HCT116 (cell line): ENCODE measurements around the gene FHOD3. TPM values are rescaled to one million over a fixed set of nuclear protein-coding genes. Genes with fewer than 3 reads are reported as not detected.

Source experiments
- ATAC-seq: fragments of 200-7000 bp; cut with Tn5 transposase; 2 replicates; pipeline ENCODE4 v1.9.1; 2020; ENCODE audit warnings: mild to moderate bottlenecking, moderate library complexity
- BruUV-seq: library from RNA; stranded (reverse); fragments of 400-500 nt; replicated peaks from 2 replicates; lab custom pipeline; 2021; lab: Mats Ljungman, UMichigan
- CTCF ChIA-PET: fragments of 300-600 bp; sonication (Branson Sonifier 250); formaldehyde crosslinking; loops from one replicate; lab custom pipeline; 2021; ENCODE audit warnings: antibody characterized with exemption; lab: Charles Lee
- POLR2A ChIA-PET: fragments of 300-600, 350-600 bp; sonication (Branson Sonifier 250); formaldehyde crosslinking; loops from one replicate; lab custom pipeline; 2021; ENCODE audit warnings: antibody characterized with exemption; lab: Charles Lee
- RAD21 ChIA-PET, 2 experiments: fragments of 300-600 bp; sonication (Branson Sonifier 250); formaldehyde crosslinking; loops; one replicate each; lab custom pipeline; 2023; ENCODE audit warnings: low total read pairs in 2 of 2; ENCODE audit not compliant: uncharacterized antibody in 2 of 2, unreplicated experiment in 2 of 2, low non-redundant PET in 1 of 2; lab: Charles Lee
- DNase-seq: peaks from one replicate; pipeline ENCODE4 v3.0.0-alpha.2; 2010; ENCODE audit warnings: low read depth, low spot score
- H2AFZ ChIP-seq: fragments of 200-600 bp; shearing (Covaris generic), sonication (generic); 2 replicates; pipeline ENCODE4 v1.6.1; 2017; ENCODE audit warnings: low read depth, mixed run types, mixed read lengths, antibody characterized with exemption, low read length; ENCODE audit not compliant: poor library complexity, severe bottlenecking
- H3K27ac ChIP-seq: 2 replicates; pipeline ENCODE4 v1.5.1; 2012; ENCODE audit warnings: low read depth, low read length
- H3K27me3 ChIP-seq: fragments of 200-600 bp; sonication (generic); 2 replicates; pipeline ENCODE4 v1.6.1; 2016; ENCODE audit warnings: mixed run types, low read length, mixed read lengths; ENCODE audit not compliant: insufficient read depth
- H3K36me3 ChIP-seq, 2 experiments: fragments of 200-500 bp in 1 of 2; fragments of 200-600 bp in 1 of 2; sonication (Bioruptor generic) in 1 of 2; sonication (generic) in 1 of 2; 2 replicates each; pipeline versions ENCODE4 v1.5.1 to v1.6.1; 2014 to 2016; ENCODE audit warnings: low read length in 2 of 2, inconsistent platforms in 1 of 2, mixed read lengths in 1 of 2, mixed run types in 1 of 2; ENCODE audit not compliant: insufficient read depth in 2 of 2, control insufficient read depth in 1 of 2
- H3K4me1 ChIP-seq, 2 experiments: fragments of 200-600 bp in 1 of 2; sonication (generic) in 1 of 2; 2 replicates each; pipeline versions ENCODE4 v1.5.1 to v1.6.1; 2012 to 2017; ENCODE audit warnings: low read length in 2 of 2, inconsistent platforms in 1 of 2, mild to moderate bottlenecking in 1 of 2, mixed read lengths in 1 of 2, mixed run types in 1 of 2, moderate library complexity in 1 of 2; ENCODE audit not compliant: insufficient read depth in 2 of 2, control insufficient read depth in 1 of 2
- H3K4me2 ChIP-seq: fragments of 200-600 bp; sonication (generic); 2 replicates; pipeline ENCODE4 v1.6.1; 2017; ENCODE audit warnings: mixed run types, low read length, mixed read lengths
- H3K4me3 ChIP-seq, 2 experiments: fragments of 200-600 bp in 1 of 2; sonication (generic) in 1 of 2; replicated peaks in 1 of 2; 2 replicates each; pipeline ENCODE4 v1.5.1; 2011 to 2016; ENCODE audit warnings: low read length in 2 of 2, control low read depth in 1 of 2, low read depth in 1 of 2, mild to moderate bottlenecking in 1 of 2, mixed read lengths in 1 of 2, mixed run types in 1 of 2
- H3K79me2 ChIP-seq: fragments of 200-600 bp; sonication (generic); 2 replicates; pipeline ENCODE4 v1.6.1; 2017; ENCODE audit warnings: mild to moderate bottlenecking, mixed run types, low read length, moderate library complexity, mixed read lengths; ENCODE audit not compliant: insufficient read depth
- H3K9ac ChIP-seq: fragments of 200-600 bp; sonication (generic); 2 replicates; pipeline ENCODE4 v1.6.1; 2016; ENCODE audit warnings: low read length, mixed read lengths
- H3K9me2 ChIP-seq: fragments of 200-600 bp; sonication (generic), shearing (Covaris generic); 2 replicates; pipeline ENCODE4 v1.6.1; 2017; ENCODE audit warnings: mixed run types, mild to moderate bottlenecking, moderate library complexity; ENCODE audit not compliant: insufficient read depth
- H3K9me3 ChIP-seq, 2 experiments: fragments of 200-500 bp in 1 of 2; fragments of 200-600 bp in 1 of 2; sonication (Bioruptor generic) in 1 of 2; sonication (generic) in 1 of 2; 2 replicates each; pipeline ENCODE4 v1.6.1; 2014 to 2017; ENCODE audit warnings: low read length in 2 of 2, mixed read lengths in 2 of 2, inconsistent platforms in 1 of 2, low read depth in 1 of 2, mild to moderate bottlenecking in 1 of 2, mixed run types in 1 of 2, moderate library complexity in 1 of 2; ENCODE audit not compliant: control insufficient read depth in 1 of 2, insufficient read depth in 1 of 2
- H4K20me1 ChIP-seq: fragments of 200-600 bp; sonication (generic), shearing (Covaris generic); 2 replicates; pipeline ENCODE4 v1.6.1; 2017; ENCODE audit warnings: mixed run types, mild to moderate bottlenecking, moderate library complexity; ENCODE audit not compliant: insufficient read depth
- CBX3 ChIP-seq: IDR thresholded peaks from 2 replicates; pipeline ENCODE4 v1.6.1; 2012; ENCODE audit warnings: low read depth
- CEBPB ChIP-seq: IDR thresholded peaks from 2 replicates; pipeline ENCODE4 v1.6.1; 2012; ENCODE audit warnings: low read depth
- ELF1 ChIP-seq: IDR thresholded peaks from 2 replicates; pipeline ENCODE4 v1.6.1; 2012; ENCODE audit warnings: low read depth, borderline replicate concordance
- EZH2 ChIP-seq: fragments of 200-600 bp; sonication (generic); IDR thresholded peaks from 2 replicates; pipeline ENCODE4 v1.6.1; 2017; ENCODE audit warnings: antibody characterized with exemption, mixed run types
- FOSL1 ChIP-seq: IDR thresholded peaks from 2 replicates; pipeline ENCODE4 v1.6.1; 2012; ENCODE audit warnings: low read depth
- POLR2AphosphoS5 ChIP-seq: IDR thresholded peaks from 2 replicates; pipeline ENCODE4 v1.6.1; 2011; ENCODE audit warnings: mild to moderate bottlenecking, low read depth, low read length, moderate library complexity
- SIN3A ChIP-seq: IDR thresholded peaks from 2 replicates; pipeline ENCODE4 v1.6.1; 2012; ENCODE audit warnings: low read depth
- SRF ChIP-seq: IDR thresholded peaks from 2 replicates; pipeline ENCODE4 v1.6.1; 2012; ENCODE audit warnings: low read depth
- TCF7L2 ChIP-seq: IDR thresholded peaks from 2 replicates; pipeline ENCODE4 v1.7.0; 2011; ENCODE audit warnings: borderline replicate concordance, inconsistent platforms; ENCODE audit not compliant: insufficient read depth, insufficient read length; ENCODE audit errors: extremely low read depth
- YY1 ChIP-seq: IDR thresholded peaks from 2 replicates; pipeline ENCODE4 v1.6.1; 2011; ENCODE audit warnings: low read length, low read depth, moderate library complexity, mild to moderate bottlenecking; ENCODE audit not compliant: insufficient replicate concordance; ENCODE audit errors: extremely low read depth
- ZNF274 ChIP-seq: fragments of 200-500 bp; sonication (Bioruptor generic); IDR thresholded peaks from 2 replicates; pipeline ENCODE4 v1.6.1; 2014; ENCODE audit warnings: mild to moderate bottlenecking, low read depth, low read length, inconsistent platforms
- intact Hi-C: fragments of 100-400 bp; cut with micrococcal nuclease; formaldehyde crosslinking; loops from 2 replicates; pipeline ENCODE4 v1.10.0; 2022
- total RNA-seq: library from RNA; stranded (reverse); gene quantifications from one replicate; pipeline ENCODE4 v1.2.1, GENCODE V29; 2021; ENCODE audit not compliant: unreplicated experiment
- TF ChIP-seq, protein P1 (sequence below): IDR thresholded peaks from 2 replicates; pipeline ENCODE4 v1.6.1; 2011; ENCODE audit warnings: mild to moderate bottlenecking, low read length, moderate library complexity; ENCODE audit not compliant: insufficient replicate concordance; ENCODE audit errors: extremely low read depth
- TF ChIP-seq, protein P2 (sequence below): IDR thresholded peaks from 2 replicates; pipeline ENCODE4 v1.6.1; 2012

The FHOD3 gene
- total RNA-seq, 1 experiment from 2014 or later = 4.0 TPM

DNA sequence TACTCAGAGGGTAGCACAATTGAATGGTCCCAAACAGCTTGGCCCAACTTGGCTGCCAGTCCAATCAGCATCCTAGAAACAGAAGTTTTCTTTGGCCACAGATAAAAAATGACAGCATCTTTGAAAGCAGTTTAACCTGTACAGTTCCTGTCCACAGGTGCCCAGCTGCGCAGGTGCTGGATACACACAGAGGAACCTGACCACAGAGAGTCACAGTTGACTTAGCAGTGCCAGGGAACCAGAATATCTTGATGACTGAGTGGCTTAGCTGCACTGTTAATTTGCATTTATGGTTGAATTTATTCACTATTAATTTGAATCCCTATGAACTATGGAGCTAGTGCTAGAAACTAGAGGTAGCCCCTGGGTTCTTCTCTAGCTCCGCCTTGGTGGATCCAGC lies 437.6 kb downstream of the FHOD3 start (continued):
- no peak for TF ChIP-seq SRF
- no peak for TF ChIP-seq POLR2AphosphoS5
- TF ChIP-seq, protein P1, sequence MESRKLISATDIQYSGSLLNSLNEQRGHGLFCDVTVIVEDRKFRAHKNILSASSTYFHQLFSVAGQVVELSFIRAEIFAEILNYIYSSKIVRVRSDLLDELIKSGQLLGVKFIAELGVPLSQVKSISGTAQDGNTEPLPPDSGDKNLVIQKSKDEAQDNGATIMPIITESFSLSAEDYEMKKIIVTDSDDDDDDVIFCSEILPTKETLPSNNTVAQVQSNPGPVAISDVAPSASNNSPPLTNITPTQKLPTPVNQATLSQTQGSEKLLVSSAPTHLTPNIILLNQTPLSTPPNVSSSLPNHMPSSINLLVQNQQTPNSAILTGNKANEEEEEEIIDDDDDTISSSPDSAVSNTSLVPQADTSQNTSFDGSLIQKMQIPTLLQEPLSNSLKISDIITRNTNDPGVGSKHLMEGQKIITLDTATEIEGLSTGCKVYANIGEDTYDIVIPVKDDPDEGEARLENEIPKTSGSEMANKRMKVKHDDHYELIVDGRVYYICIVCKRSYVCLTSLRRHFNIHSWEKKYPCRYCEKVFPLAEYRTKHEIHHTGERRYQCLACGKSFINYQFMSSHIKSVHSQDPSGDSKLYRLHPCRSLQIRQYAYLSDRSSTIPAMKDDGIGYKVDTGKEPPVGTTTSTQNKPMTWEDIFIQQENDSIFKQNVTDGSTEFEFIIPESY = no peak

DNA sequence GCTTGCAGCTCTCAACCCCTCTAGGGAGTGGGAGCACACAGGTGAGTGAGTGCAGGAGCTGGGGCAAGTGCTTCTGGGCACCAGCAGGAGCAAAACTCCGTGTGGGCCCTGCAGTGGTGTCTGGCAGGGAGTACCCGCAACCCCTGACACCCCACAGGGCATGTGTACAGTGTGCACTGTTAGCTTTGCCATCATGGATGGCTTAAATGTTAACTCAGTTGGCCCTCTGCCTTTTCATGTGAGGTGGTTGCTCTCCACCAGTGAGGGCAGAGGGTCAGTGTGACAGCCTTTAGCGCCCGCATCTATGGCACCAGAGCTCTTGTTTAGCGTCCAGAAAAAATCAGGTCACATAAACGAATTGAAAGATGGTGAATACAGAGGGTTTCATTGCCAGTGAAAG lies 438.6 kb downstream of the FHOD3 start:
- Histone ChIP-seq H3K36me3 (no peaks in the 10 kb centered on the region), H3K4me3 (no peak overlapping the region), H3K9me3 (no peaks in the 10 kb centered on the region), H3K4me1 (no peaks in the 10 kb centered on the region), H3K9me2 (no peaks in the 10 kb centered on the region), H3K9ac (no peak overlapping the region), H4K20me1 (no peaks in the 10 kb centered on the region), H3K27ac (no peak overlapping the region), H3K27me3 (no peaks in the 10 kb centered on the region), H2AFZ (no peak overlapping the region), H3K79me2 (no peaks in the 10 kb centered on the region), H3K4me2 (no peak overlapping the region)
- DNase-seq (no peak), ATAC-seq (no peak)
- ChIA-PET RAD21 (no interaction called here), POLR2A (no interaction called here), CTCF (no interaction called here)
- BruUV-seq = no TSS peak
- no peak for TF ChIP-seq ZNF274
- TF ChIP-seq CEBPB = no peak
- TF ChIP-seq POLR2AphosphoS5 = no peak
- TF ChIP-seq, protein P2, sequence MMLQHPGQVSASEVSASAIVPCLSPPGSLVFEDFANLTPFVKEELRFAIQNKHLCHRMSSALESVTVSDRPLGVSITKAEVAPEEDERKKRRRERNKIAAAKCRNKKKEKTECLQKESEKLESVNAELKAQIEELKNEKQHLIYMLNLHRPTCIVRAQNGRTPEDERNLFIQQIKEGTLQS = no peak
- no peak for TF ChIP-seq TCF7L2
- no peak for TF ChIP-seq FOSL1
- no peak for TF ChIP-seq CBX3
- no peak for TF ChIP-seq YY1
- TF ChIP-seq ELF1 = no peak
- TF ChIP-seq SIN3A = no peak
- no peak for TF ChIP-seq EZH2
- intact Hi-C loops = no loop called here
